Activated CD4-positive, alpha-beta T cell treated with anti-CD3 and anti-CD28 coated beads, Interleukin-2, amount 10 ng/mL, durations not matched to agents 7 days and 5 days (primary cell): ENCODE data around the gene TMEM273. TPM values are rescaled to one million over a fixed set of nuclear protein-coding genes. Genes with fewer than 3 reads are reported as not detected.

ENCODE experiments used
- CTCF ChIA-PET: fragments of 350-600 bp; sonication (Branson Sonifier 250); formaldehyde crosslinking; loops from one replicate; lab custom pipeline; 2021; ENCODE audit warnings: antibody characterized with exemption; lab: Charles Lee
- POLR2A ChIA-PET: fragments of 350-600 bp; sonication (Branson Sonifier 250); formaldehyde crosslinking; loops from one replicate; lab custom pipeline; 2021; ENCODE audit warnings: antibody characterized with exemption; lab: Charles Lee
- DNase-seq: peaks from one replicate; pipeline ENCODE4 v3.0.0-alpha.2; 2020
- H3K27ac Mint-ChIP-seq: one replicate; pipeline ENCODE4 v1.8.0; 2021; ENCODE audit warnings: mild to moderate bottlenecking, moderate library complexity, mixed read lengths
- H3K27me3 Mint-ChIP-seq: one replicate; pipeline ENCODE4 v1.8.0; 2021; ENCODE audit warnings: mixed read lengths
- H3K36me3 Mint-ChIP-seq: one replicate; pipeline ENCODE4 v1.8.0; 2021; ENCODE audit warnings: low read depth, mixed read lengths
- H3K4me1 Mint-ChIP-seq: one replicate; pipeline ENCODE4 v1.8.0; 2021; ENCODE audit warnings: mixed read lengths
- H3K4me3 Mint-ChIP-seq: one replicate; pipeline ENCODE4 v1.8.0; 2021; ENCODE audit warnings: mild to moderate bottlenecking, moderate library complexity, mixed read lengths
- H3K9me3 Mint-ChIP-seq: one replicate; pipeline ENCODE4 v1.8.0; 2021; ENCODE audit warnings: mixed read lengths
- total RNA-seq, 2 experiments: library from RNA; stranded (reverse); gene quantifications; one replicate each; pipeline ENCODE4 v1.2.3, GENCODE V29; 2021

Gene TMEM273
- total RNA-seq, 2 experiments from 2014 or later = 12.5 to 14.0 TPM

GRCh38 chr10:49178489-49179471 is 9.4 kb downstream of the TMEM273 start:
- Mint-ChIP-seq H3K4me3 (no peak overlapping the region), H3K9me3 (no peaks in the 10 kb centered on the region), H3K36me3 (peaks cover 2% of the 10 kb centered on the region), H3K27me3 (no peaks in the 10 kb centered on the region), H3K4me1 (peaks cover 56% of the 10 kb centered on the region), H3K27ac (peak overlapping the region; percentile 75)
- DNase-seq = no peak
- CTCF ChIA-PET = interaction anchor here (0.6 to 1.2 kb wide), 2 partner anchors 11 to 240 kb away, joined by 3 read pairs; no protein-coding TSS in a partner anchor
- POLR2A ChIA-PET = no interaction called here

GRCh38 chr10:49177391-49178355 is 10.5 kb downstream of the TMEM273 start:
- peaks cover 48% of the 10 kb centered on the region for H3K4me1 Mint-ChIP-seq
- DNase-seq = peak; percentile 48
- H3K9me3 Mint-ChIP-seq = no peaks in the 10 kb centered on the region
- H3K27ac Mint-ChIP-seq = peak overlapping the region; percentile 89
- ChIA-PET CTCF (interaction anchor here (0.6 to 1.8 kb wide), 5 partner anchors 10 to 335 kb away, joined by 3 to 5 read pairs (median 4); no protein-coding TSS in a partner anchor), POLR2A (no interaction called here)
- no peak overlapping the region for H3K4me3 Mint-ChIP-seq
- peaks cover 2% of the 10 kb centered on the region for H3K36me3 Mint-ChIP-seq
- no peaks in the 10 kb centered on the region for H3K27me3 Mint-ChIP-seq

- Mint-ChIP-seq H3K4me1 (peaks cover 41% of the 10 kb centered on the region), H3K27ac (peak overlapping the region; percentile 89), H3K27me3 (no peaks in the 10 kb centered on the region), H3K36me3 (no peaks in the 10 kb centered on the region), H3K4me3 (no peak overlapping the region), H3K9me3 (no peaks in the 10 kb centered on the region)
- ChIA-PET CTCF (interaction anchor here (1.5 to 1.8 kb wide), 2 partner anchors 9 to 15 kb away, joined by 4 to 5 read pairs; no protein-coding TSS in a partner anchor), POLR2A (no interaction called here)
- no peak for DNase-seq
Measured at GRCh38 chr10:49176310-49177268, 11.6 kb downstream of the TMEM273 start.

GRCh38 chr10:49175587-49176309 is 12.4 kb downstream of the TMEM273 start:
- Mint-ChIP-seq H3K4me1 (peaks cover 34% of the 10 kb centered on the region), H3K36me3 (no peaks in the 10 kb centered on the region), H3K4me3 (no peak overlapping the region), H3K27ac (no peak overlapping the region), H3K9me3 (no peaks in the 10 kb centered on the region), H3K27me3 (no peaks in the 10 kb centered on the region)
- CTCF ChIA-PET = interaction anchor here (1.0 to 3.3 kb wide), 3 partner anchors 12 to 519 kb away, joined by 4 to 16 read pairs (median 9); no protein-coding TSS in a partner anchor
- no peak for DNase-seq
- POLR2A ChIA-PET = no interaction called here

GRCh38 chr10:49174926-49175500 is 13.2 kb downstream of the TMEM273 start:
- no peak overlapping the region for H3K4me3 Mint-ChIP-seq
- ChIA-PET CTCF (interaction anchor here (0.6 to 3.3 kb wide), 4 partner anchors 11 to 519 kb away, joined by 3 to 16 read pairs (median 6); no protein-coding TSS in a partner anchor), POLR2A (no interaction called here)
- no peak for DNase-seq
- H3K27me3 Mint-ChIP-seq = no peaks in the 10 kb centered on the region
- H3K27ac Mint-ChIP-seq = no peak overlapping the region
- H3K36me3 Mint-ChIP-seq = no peaks in the 10 kb centered on the region
- H3K4me1 Mint-ChIP-seq = peaks cover 27% of the 10 kb centered on the region
- no peaks in the 10 kb centered on the region for H3K9me3 Mint-ChIP-seq

GRCh38 chr10:49174261-49174925 is 13.8 kb downstream of the TMEM273 start:
- POLR2A ChIA-PET = no interaction called here
- no peaks in the 10 kb centered on the region for H3K27me3 Mint-ChIP-seq
- H3K4me3 Mint-ChIP-seq = no peak overlapping the region
- no peaks in the 10 kb centered on the region for H3K9me3 Mint-ChIP-seq
- H3K27ac Mint-ChIP-seq = no peak overlapping the region
- CTCF ChIA-PET = interaction anchor here (0.6 to 3.3 kb wide), 4 partner anchors 10 to 518 kb away, joined by 3 to 16 read pairs (median 6); no protein-coding TSS in a partner anchor
- peaks cover 26% of the 10 kb centered on the region for H3K4me1 Mint-ChIP-seq
- no peak for DNase-seq
- H3K36me3 Mint-ChIP-seq = no peaks in the 10 kb centered on the region

- ChIA-PET CTCF (interaction anchor here (2.7 to 3.3 kb wide), 2 partner anchors 10 to 12 kb away, joined by 9 to 16 read pairs; no protein-coding TSS in a partner anchor), POLR2A (no interaction called here)
- no peak overlapping the region for H3K4me3 Mint-ChIP-seq
- H3K27ac Mint-ChIP-seq = no peak overlapping the region
- no peaks in the 10 kb centered on the region for H3K36me3 Mint-ChIP-seq
- no peaks in the 10 kb centered on the region for H3K9me3 Mint-ChIP-seq
- no peak for DNase-seq
- peaks cover 24% of the 10 kb centered on the region for H3K4me1 Mint-ChIP-seq
- H3K27me3 Mint-ChIP-seq = no peaks in the 10 kb centered on the region
Measured at GRCh38 chr10:49173853-49174252, 14.3 kb downstream of the TMEM273 start.

- Mint-ChIP-seq H3K4me1 (peaks cover 19% of the 10 kb centered on the region), H3K27ac (no peak overlapping the region), H3K27me3 (no peaks in the 10 kb centered on the region), H3K36me3 (no peaks in the 10 kb centered on the region), H3K9me3 (no peaks in the 10 kb centered on the region), H3K4me3 (no peak overlapping the region)
- ChIA-PET POLR2A (no interaction called here), CTCF (interaction anchor here (2.7 to 3.3 kb wide), 2 partner anchors 9 to 12 kb away, joined by 9 to 16 read pairs; no protein-coding TSS in a partner anchor)
- no peak for DNase-seq
Measured at GRCh38 chr10:49173201-49173772, 14.9 kb downstream of the TMEM273 start.

- no peak for DNase-seq
- ChIA-PET POLR2A (no interaction called here), CTCF (interaction anchor here (2.1 to 3.3 kb wide), 2 partner anchors 9 to 11 kb away, joined by 6 to 16 read pairs; no protein-coding TSS in a partner anchor)
- H3K4me3 Mint-ChIP-seq = no peak overlapping the region
- H3K27me3 Mint-ChIP-seq = no peaks in the 10 kb centered on the region
- H3K4me1 Mint-ChIP-seq = peaks cover 15% of the 10 kb centered on the region
- H3K9me3 Mint-ChIP-seq = no peaks in the 10 kb centered on the region
- H3K36me3 Mint-ChIP-seq = no peaks in the 10 kb centered on the region
- H3K27ac Mint-ChIP-seq = no peak overlapping the region
Measured at GRCh38 chr10:49172777-49173132, 15.4 kb downstream of the TMEM273 start.
